Thyroid gland (tissue), 4 donors: Measurements from ENCODE around the gene SULF2.

ENCODE experiments used
- POLR2A ChIP-seq, 2 donors: fragments of 450-650 bp; IDR thresholded peaks; one replicate each; pipeline ENCODE4 v1.6.1; 2017; ENCODE audit warnings: antibody characterized with exemption in 2 of 2, mild to moderate bottlenecking in 2 of 2, moderate library complexity in 1 of 2
- TF ChIP-seq, protein P1 (sequence below), 6 experiments: fragments of 200-600 bp in 3 of 6; fragments of 450-650 bp in 3 of 6; sonication (generic) in 3 of 6; IDR thresholded peaks; one replicate each; pipeline ENCODE4 v1.5.1; 2016 to 2019; ENCODE audit warnings: antibody characterized with exemption in 6 of 6, mild to moderate bottlenecking in 2 of 6, inconsistent platforms in 1 of 6, moderate library complexity in 1 of 6

DNA sequence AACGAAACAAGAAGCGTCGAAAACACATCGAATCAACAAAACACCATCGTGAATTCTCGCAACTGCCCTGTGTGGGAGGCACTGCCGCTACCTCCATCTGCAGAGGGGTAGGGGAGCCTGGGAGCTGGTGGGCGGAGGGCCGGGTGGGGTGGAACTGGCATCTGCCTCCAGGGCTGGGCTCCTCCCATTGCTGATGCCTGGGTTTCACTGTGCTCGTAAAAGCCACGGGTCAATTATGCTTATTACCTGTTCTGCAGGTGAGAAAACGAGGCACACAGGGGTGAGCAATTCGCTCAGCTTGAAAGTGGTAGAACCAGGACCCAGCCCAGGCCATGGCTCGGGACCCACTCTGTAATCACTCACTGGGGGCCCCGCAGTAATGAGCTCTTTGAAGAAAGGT is 16.5 kb upstream of the SULF2 start:
- TF ChIP-seq POLR2A (IDR thresholded peaks at IDR 0.05) = no peak
- TF ChIP-seq, protein P1, sequence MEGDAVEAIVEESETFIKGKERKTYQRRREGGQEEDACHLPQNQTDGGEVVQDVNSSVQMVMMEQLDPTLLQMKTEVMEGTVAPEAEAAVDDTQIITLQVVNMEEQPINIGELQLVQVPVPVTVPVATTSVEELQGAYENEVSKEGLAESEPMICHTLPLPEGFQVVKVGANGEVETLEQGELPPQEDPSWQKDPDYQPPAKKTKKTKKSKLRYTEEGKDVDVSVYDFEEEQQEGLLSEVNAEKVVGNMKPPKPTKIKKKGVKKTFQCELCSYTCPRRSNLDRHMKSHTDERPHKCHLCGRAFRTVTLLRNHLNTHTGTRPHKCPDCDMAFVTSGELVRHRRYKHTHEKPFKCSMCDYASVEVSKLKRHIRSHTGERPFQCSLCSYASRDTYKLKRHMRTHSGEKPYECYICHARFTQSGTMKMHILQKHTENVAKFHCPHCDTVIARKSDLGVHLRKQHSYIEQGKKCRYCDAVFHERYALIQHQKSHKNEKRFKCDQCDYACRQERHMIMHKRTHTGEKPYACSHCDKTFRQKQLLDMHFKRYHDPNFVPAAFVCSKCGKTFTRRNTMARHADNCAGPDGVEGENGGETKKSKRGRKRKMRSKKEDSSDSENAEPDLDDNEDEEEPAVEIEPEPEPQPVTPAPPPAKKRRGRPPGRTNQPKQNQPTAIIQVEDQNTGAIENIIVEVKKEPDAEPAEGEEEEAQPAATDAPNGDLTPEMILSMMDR (IDR thresholded peaks at IDR 0.05) = no peak
